D721Med (cell line): ENCODE measurements around the gene L3MBTL3.

Experiments used
- DNase-seq: peaks from one replicate; pipeline ENCODE4 v3.0.0; 2011; ENCODE audit warnings: low spot score; ENCODE audit not compliant: insufficient read length
- FAIRE-seq: peaks from 2 replicates; lab custom pipeline; 2011; peaks lifted over from hg19 to GRCh38; lab: Jason Lieb, UNC
- TF ChIP-seq, protein P1 (sequence below): IDR thresholded peaks from 2 replicates; pipeline ENCODE4 v1.5.1; 2012; ENCODE audit warnings: mild to moderate bottlenecking, control low read depth; ENCODE audit not compliant: insufficient read depth; ENCODE audit errors: missing control alignments

Gene L3MBTL3

DNA sequence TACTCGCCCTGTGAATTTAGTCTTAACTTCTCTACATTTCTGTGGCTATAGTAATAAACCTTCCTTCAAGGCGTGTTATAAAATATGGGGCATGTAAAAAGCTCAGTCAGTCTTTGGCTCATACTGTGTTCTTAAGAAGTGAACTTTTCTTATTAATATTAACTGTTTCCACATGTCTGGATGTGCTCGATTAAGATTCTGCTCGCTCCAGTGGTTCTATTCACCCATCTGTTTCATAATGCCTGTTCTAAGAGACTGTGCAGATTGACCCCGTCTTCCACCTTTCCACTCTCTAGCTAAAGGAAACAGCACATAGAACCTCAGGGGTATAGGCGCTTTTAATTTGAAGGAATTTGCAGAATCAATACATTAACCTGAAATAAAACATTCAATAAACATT lies 99.9 kb downstream of the L3MBTL3 start:
- TF ChIP-seq, protein P1, sequence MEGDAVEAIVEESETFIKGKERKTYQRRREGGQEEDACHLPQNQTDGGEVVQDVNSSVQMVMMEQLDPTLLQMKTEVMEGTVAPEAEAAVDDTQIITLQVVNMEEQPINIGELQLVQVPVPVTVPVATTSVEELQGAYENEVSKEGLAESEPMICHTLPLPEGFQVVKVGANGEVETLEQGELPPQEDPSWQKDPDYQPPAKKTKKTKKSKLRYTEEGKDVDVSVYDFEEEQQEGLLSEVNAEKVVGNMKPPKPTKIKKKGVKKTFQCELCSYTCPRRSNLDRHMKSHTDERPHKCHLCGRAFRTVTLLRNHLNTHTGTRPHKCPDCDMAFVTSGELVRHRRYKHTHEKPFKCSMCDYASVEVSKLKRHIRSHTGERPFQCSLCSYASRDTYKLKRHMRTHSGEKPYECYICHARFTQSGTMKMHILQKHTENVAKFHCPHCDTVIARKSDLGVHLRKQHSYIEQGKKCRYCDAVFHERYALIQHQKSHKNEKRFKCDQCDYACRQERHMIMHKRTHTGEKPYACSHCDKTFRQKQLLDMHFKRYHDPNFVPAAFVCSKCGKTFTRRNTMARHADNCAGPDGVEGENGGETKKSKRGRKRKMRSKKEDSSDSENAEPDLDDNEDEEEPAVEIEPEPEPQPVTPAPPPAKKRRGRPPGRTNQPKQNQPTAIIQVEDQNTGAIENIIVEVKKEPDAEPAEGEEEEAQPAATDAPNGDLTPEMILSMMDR = no peak
- FAIRE-seq (no peak), DNase-seq (no peak)

DNA sequence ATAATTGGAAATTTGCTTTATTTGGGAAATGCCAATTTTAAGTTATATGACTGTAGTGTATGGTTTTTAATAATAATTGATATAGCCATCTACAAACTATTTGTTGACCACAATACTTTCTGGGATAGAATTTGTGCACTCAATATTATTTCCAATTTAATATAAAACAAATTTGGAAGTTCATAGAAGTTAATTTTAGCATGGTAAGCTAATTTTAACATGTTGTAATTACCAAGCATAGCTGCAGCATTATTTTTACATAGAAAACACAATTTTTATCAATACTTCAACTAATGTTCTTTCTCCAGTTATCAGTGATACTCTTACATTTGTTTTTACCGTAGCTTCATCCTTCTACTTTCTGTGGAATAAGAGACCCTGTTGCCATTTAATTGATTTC lies 100.8 kb downstream of the L3MBTL3 start:
- TF ChIP-seq, protein P1 = no peak
- no peak for DNase-seq
- FAIRE-seq = no peak

DNA sequence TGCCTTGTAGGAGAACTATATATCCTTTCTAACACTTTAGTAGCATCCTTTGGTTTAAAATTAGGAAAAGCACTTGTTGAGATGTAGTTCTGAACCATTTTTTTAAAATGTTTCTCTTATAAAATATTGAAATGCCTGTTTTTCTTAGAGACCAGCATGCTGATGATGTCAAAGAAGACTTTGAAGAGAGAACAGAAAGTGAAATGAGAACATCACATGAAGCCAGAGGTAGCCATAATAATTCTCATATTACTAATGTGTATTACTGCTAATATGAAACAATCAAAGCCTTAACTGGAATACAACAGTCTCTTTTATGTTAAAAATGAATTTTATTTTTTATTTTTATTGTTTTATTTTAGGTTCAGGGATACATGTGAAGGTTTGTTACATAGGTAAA lies 102.3 kb downstream of the L3MBTL3 start:
- DNase-seq (no peak), FAIRE-seq (no peak)
- TF ChIP-seq, protein P1 = no peak

DNA sequence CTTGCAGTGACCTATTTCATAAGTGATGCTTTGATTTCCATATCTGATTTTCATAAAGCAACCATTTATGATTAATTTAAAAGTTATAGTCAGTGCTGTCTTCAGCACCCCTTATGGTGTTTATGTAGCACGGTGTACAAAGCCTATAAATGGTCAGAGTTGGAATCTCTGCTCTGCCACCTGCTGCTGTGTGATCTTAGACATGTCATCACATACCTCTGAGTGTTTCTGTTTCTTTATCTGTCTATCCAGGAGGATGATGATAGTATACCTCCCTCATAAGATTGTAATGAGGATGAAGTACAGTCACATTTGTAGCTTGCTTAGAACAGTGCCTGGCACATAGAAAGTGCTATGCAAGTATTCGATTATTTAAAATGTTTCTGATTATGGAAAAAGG lies 103.9 kb downstream of the L3MBTL3 start:
- DNase-seq (no peak), FAIRE-seq (no peak)
- TF ChIP-seq, protein P1 = no peak

DNA sequence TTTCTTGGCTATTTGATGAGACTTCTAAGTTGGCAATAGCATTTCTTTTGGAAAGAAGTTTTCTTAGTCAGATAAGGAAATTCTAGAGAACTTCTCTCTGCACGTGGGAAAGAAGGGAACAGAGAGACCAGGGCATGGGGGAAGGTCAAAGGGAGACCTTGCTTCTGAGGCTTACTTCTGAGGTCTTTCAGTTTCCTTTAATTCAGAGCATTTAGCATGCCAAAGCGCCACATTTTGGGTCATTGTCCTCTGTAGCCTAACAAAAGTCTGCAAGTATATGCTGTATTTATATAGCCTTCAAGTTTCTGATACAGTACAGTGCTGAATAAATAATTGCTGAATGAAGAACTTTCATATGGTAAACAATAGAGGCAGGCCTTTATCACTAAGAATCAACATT lies 108.8 kb downstream of the L3MBTL3 start:
- FAIRE-seq = no peak
- TF ChIP-seq, protein P1 = no peak
- DNase-seq = no peak

DNA sequence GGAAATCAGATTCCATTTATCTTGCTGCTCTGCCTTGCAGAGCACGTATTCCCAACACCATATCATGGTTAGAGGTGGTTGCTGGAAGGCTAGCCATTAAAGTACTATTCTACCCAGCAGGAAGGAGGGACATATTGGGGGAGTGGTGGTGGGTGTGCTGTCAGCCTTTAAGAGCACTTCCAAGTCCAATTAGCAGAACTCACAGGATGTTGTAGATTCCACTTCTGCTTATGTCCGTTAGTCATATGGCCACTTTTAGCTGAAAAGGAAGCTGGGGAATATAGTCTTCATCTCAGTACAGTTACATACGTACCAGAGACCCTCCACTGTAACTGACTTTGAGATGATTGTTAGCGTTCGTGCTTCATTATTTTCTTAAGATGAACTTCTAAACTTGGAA lies 109.9 kb downstream of the L3MBTL3 start:
- TF ChIP-seq, protein P1 = no peak
- DNase-seq (no peak), FAIRE-seq (no peak)

DNA sequence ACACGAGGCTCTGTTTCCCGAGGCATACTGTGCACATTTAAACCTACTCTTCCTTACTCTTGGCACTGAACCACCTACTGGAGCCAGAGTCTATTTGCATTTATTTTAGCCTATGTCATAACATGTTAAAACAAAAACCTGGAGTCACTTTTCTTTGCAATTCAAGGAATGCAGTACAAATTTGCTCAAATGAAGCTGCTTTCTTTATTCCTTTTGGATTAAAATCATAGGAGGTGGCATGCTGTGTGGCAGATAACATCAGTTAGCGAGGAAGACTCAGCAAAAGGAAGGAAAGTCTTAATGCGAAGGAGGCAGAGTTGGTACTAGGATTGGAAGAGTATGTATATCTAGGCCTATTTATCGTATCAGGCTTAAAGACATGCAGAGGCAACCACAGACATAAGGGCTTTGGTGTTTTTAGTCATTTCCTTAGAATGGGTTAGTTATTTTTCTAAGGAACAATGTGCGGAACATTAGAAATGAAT lies 111.4 kb downstream of the L3MBTL3 start:
- DNase-seq (no peak), FAIRE-seq (no peak)
- TF ChIP-seq, protein P1 = no peak
